ENCODE results near the gene CTSL.

Gene CTSL

GRCh38 chr9:87725900-87726709 is at the start of gene CTSL:
CTSL (plus strand) TSS chr9:87726119; CDS start chr9:87727604, 1,485 bp downstream.
- peak within 1 kb of the TSS; percentile 54 for H3K4me3 ChIP-seq (ENCODE audit: low read depth, low read length)
- TF ChIP-seq MAX (IDR thresholded peaks at IDR 0.05; ENCODE audit: low read depth, low read length) (no peak), MYC (IDR thresholded peaks at IDR 0.05; ENCODE audit: low read depth, low read length) (no peak), CTCF (IDR thresholded peaks at IDR 0.05; ENCODE audit: low read depth, low read length) (no peak), POLR2A (IDR thresholded peaks at IDR 0.05; ENCODE audit: extremely low read depth, insufficient read length) (no peak)
- DNase-seq (ENCODE audit: low read depth): peak; percentile 70

GRCh38 chr9:87676976-87677775 is 48.7 kb upstream of the CTSL start:
- TF ChIP-seq CTCF (IDR thresholded peaks at IDR 0.05; ENCODE audit: low read depth, low read length) (no peak), MYC (IDR thresholded peaks at IDR 0.05; ENCODE audit: low read depth, low read length) (no peak), POLR2A (IDR thresholded peaks at IDR 0.05; ENCODE audit: extremely low read depth, insufficient read length) (no peak), MAX (IDR thresholded peaks at IDR 0.05; ENCODE audit: low read depth, low read length) (no peak)
- no peak for DNase-seq (ENCODE audit: low read depth)
- no peak overlapping the region for H3K4me3 ChIP-seq (ENCODE audit: low read depth, low read length)

GRCh38 chr9:87677776-87678587 is 47.9 kb upstream of the CTSL start:
- no peak for TF ChIP-seq MAX (IDR thresholded peaks at IDR 0.05; ENCODE audit: low read depth, low read length)
- no peak for TF ChIP-seq POLR2A (IDR thresholded peaks at IDR 0.05; ENCODE audit: extremely low read depth, insufficient read length)
- TF ChIP-seq CTCF (IDR thresholded peaks at IDR 0.05; ENCODE audit: low read depth, low read length): no peak
- TF ChIP-seq MYC (IDR thresholded peaks at IDR 0.05; ENCODE audit: low read depth, low read length): no peak
- no peak for DNase-seq (ENCODE audit: low read depth)
- no peak overlapping the region for H3K4me3 ChIP-seq (ENCODE audit: low read depth, low read length)

GRCh38 chr9:87678650-87679355 is 47.1 kb upstream of the CTSL start:
- peak; percentile 64 for DNase-seq (ENCODE audit: low read depth)
- TF ChIP-seq MAX (IDR thresholded peaks at IDR 0.05; ENCODE audit: low read depth, low read length) (no peak), CTCF (IDR thresholded peaks at IDR 0.05; ENCODE audit: low read depth, low read length) (peak; percentile 63), POLR2A (IDR thresholded peaks at IDR 0.05; ENCODE audit: extremely low read depth, insufficient read length) (no peak), MYC (IDR thresholded peaks at IDR 0.05; ENCODE audit: low read depth, low read length) (no peak)
- no peak overlapping the region for H3K4me3 ChIP-seq (ENCODE audit: low read depth, low read length)
